Activated naive CD8-positive, alpha-beta T cell treated with anti-CD3 and anti-CD28 coated beads for 36 hours (primary cell): ENCODE results near the gene BTN2A1. TPM values are rescaled to one million over a fixed set of nuclear protein-coding genes. Genes with fewer than 3 reads are reported as not detected.

Experiments
- total RNA-seq, 2 experiments: library from RNA; stranded (reverse); gene quantifications; one replicate each; pipeline ENCODE4 v1.2.3, GENCODE V29; 2021

The BTN2A1 gene
- total RNA-seq, 2 experiments from 2014 or later: 19.0 to 21.3 TPM

Other genes with a start within 250 kb of the BTN2A1 start
- 10 to 100 TPM; 25.6 to 27.0 TPM for gene BTN3A2, start 92.8 kb upstream of the BTN2A1 start, total RNA-seq
- 10 to 100 TPM; 12.8 to 14.9 TPM for gene BTN2A2, start 74.8 kb upstream of the BTN2A1 start, total RNA-seq
- 10 to 100 TPM; 19.0 to 20.7 TPM for gene BTN3A1, start 55.7 kb upstream of the BTN2A1 start, total RNA-seq
- 10 to 100 TPM; 28.8 to 30.1 TPM for gene BTN3A3, start 17.5 kb upstream of the BTN2A1 start, total RNA-seq
- gene BTN1A1, start 42.3 kb downstream of the BTN2A1 start, total RNA-seq: under 1 TPM; 0.14 to 0.16 TPM
- gene HMGN4, start 80.4 kb downstream of the BTN2A1 start, total RNA-seq: 10 to 100 TPM; 89.2 to 90.1 TPM
- gene ABT1, start 139.0 kb downstream of the BTN2A1 start, total RNA-seq: 10 to 100 TPM; 44.5 to 45.8 TPM
- 1 to 10 TPM; 8.3 to 8.7 TPM for gene ZNF322, start 201.8 kb downstream of the BTN2A1 start, total RNA-seq